ENCODE results near the gene RPTOR.

DNA sequence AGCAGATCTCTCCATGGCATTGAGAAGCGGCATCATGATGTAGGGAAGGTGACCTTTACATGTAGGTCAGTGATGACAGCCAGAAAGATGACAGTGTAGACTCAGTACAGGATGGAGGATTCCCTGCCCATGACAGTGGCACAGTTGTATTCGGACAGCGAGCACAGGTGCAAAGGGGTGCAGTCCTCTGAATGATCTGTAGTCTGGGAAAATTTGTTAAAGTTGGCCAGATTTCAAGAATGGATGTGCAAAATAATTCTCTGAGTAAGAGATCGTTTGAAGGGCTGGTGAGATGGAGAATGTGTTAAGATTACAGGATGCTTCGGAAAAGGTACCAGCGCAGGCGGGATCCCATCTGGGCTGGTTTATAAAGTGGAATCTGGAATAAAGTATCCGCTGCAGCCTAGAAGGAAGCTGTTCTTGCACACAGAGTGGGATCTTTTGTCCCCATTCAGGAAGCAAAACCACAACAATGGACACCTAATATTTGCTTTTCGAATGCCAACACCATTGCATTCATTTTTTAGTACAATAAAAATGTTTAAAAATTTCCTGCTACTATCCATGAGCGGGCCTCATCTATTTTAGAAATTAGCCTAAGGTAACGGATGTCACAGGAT lies 101.2 kb downstream of the RPTOR start:
- TF ChIP-seq, protein P1, sequence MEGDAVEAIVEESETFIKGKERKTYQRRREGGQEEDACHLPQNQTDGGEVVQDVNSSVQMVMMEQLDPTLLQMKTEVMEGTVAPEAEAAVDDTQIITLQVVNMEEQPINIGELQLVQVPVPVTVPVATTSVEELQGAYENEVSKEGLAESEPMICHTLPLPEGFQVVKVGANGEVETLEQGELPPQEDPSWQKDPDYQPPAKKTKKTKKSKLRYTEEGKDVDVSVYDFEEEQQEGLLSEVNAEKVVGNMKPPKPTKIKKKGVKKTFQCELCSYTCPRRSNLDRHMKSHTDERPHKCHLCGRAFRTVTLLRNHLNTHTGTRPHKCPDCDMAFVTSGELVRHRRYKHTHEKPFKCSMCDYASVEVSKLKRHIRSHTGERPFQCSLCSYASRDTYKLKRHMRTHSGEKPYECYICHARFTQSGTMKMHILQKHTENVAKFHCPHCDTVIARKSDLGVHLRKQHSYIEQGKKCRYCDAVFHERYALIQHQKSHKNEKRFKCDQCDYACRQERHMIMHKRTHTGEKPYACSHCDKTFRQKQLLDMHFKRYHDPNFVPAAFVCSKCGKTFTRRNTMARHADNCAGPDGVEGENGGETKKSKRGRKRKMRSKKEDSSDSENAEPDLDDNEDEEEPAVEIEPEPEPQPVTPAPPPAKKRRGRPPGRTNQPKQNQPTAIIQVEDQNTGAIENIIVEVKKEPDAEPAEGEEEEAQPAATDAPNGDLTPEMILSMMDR (conservative IDR thresholded peaks at IDR 0.05; ENCODE audit: low read length): no peak
- TF ChIP-seq EZH2phosphoT487 (IDR thresholded peaks at IDR 0.05; ENCODE audit: borderline replicate concordance, low read depth, low read length): no peak

Measured in OCI-LY7 (cell line).